K562 (cell line): ENCODE results near the gene CLPSL2. TPM values are rescaled to one million over a fixed set of nuclear protein-coding genes. Genes with fewer than 3 reads are reported as not detected.
A peak's percentile ranks its signal among the peaks of the same experiment; 100 is the strongest.

Source experiments
- FOSL1 ChIP-seq: fragments of 200-800 bp; sonication (Bioruptor generic); conservative IDR thresholded peaks from 2 replicates; pipeline ENCODE4 v1.6.1; 2016; ENCODE audit warnings: missing genetic modification characterization, missing compliant biosample characterization
- KHSRP ChIP-seq: fragments of 450-650 bp; IDR thresholded peaks from 2 replicates; pipeline ENCODE4 v1.6.1; 2017
- MGA ChIP-seq: fragments of 450-650 bp; IDR thresholded peaks from 2 replicates; pipeline ENCODE4 v1.6.1; 2016; ENCODE audit warnings: mild to moderate bottlenecking, moderate library complexity
- NCOA2 ChIP-seq, 2 experiments: fragments of 450-650 bp; IDR thresholded peaks; 2 replicates each; pipeline ENCODE4 v1.6.1; 2018; ENCODE audit warnings: mild to moderate bottlenecking in 2 of 2, moderate library complexity in 1 of 2; ENCODE audit not compliant: partially characterized antibody in 2 of 2
- PCBP1 ChIP-seq: fragments of 200-400 bp; formaldehyde crosslinking; IDR thresholded peaks from 2 replicates; pipeline ENCODE4 v1.6.1; 2018; ENCODE audit warnings: mild to moderate bottlenecking, low read depth, low read length; ENCODE audit not compliant: poor library complexity, severe bottlenecking
- RBM25 ChIP-seq: fragments of 200-400 bp; formaldehyde crosslinking; IDR thresholded peaks from 2 replicates; pipeline ENCODE4 v1.6.1; 2018; ENCODE audit warnings: low read length, low read depth, moderate library complexity; ENCODE audit not compliant: severe bottlenecking
- RCOR1 ChIP-seq, 2 experiments: IDR thresholded peaks; 2 replicates each; pipeline ENCODE4 v1.6.1; 2012; ENCODE audit warnings: low read depth in 2 of 2, low read length in 2 of 2, borderline replicate concordance in 1 of 2, improper control_type of control experiment in 1 of 2
- RNF2 ChIP-seq: sonication (generic); IDR thresholded peaks from 2 replicates; pipeline ENCODE4 v1.6.1; 2016
- SOX6 ChIP-seq: fragments of 450-650 bp; IDR thresholded peaks from 2 replicates; pipeline ENCODE4 v1.6.1; 2014; ENCODE audit warnings: mild to moderate bottlenecking
- YBX1 ChIP-seq: fragments of 450-650 bp; IDR thresholded peaks from 2 replicates; pipeline ENCODE4 v1.7.1; 2016; ENCODE audit warnings: mild to moderate bottlenecking
- ZKSCAN8 ChIP-seq: fragments of 200-800 bp; sonication (Bioruptor generic); IDR thresholded peaks from 2 replicates; pipeline ENCODE4 v1.6.1; 2016; ENCODE audit warnings: missing genetic modification characterization, missing compliant biosample characterization
- ZNF212 ChIP-seq: fragments of 450-650 bp; formaldehyde crosslinking; IDR thresholded peaks from 2 replicates; pipeline ENCODE4 v1.4.0; 2020; ENCODE audit warnings: mild to moderate bottlenecking
- polyA plus RNA-seq, 8 experiments: library from polyadenylated mRNA; depleted of rRNA in 4 of 8; stranded (reverse) in 5 of 8; unstranded in 3 of 8; fragments of >200 nt; fragmentation: Nextera tagmentation in 2 of 8; fragmentation: Illumina TruSeq in 1 of 8; extraction: Ambion mirVana in 2 of 8; extraction: Trizol in 1 of 8; gene quantifications; 2 replicates each; pipeline versions ENCODE4 v1.2.1 to v1.2.3, GENCODE V29; 2011 to 2014; ENCODE audit warnings: inconsistent platforms in 1 of 8, missing spikeins in 1 of 8
- total RNA-seq, 7 experiments: library from RNA; depleted of rRNA in 6 of 7; stranded (reverse); fragments of >200 nt in 6 of 7; fragmentation: Illumina TruSeq in 2 of 7; extraction: Trizol in 2 of 7; gene quantifications; 2 replicates each; pipeline versions ENCODE4 v1.2.1 to v1.2.3, GENCODE V29; 2011 to 2021; ENCODE audit warnings: low replicate concordance in 1 of 7
- TF ChIP-seq, protein P1 (sequence below): sonication (generic); formaldehyde crosslinking; IDR thresholded peaks from 2 replicates; pipeline ENCODE4 v1.8.0; 2023; ENCODE audit warnings: mild to moderate bottlenecking, missing genetic modification reagents

The CLPSL2 gene
- total and polyA plus RNA-seq, 9 of the 15 experiments (the other 6 are each of a cell fraction or from before 2014, with no cell fraction given) = not detected

- TF ChIP-seq, protein P1, sequence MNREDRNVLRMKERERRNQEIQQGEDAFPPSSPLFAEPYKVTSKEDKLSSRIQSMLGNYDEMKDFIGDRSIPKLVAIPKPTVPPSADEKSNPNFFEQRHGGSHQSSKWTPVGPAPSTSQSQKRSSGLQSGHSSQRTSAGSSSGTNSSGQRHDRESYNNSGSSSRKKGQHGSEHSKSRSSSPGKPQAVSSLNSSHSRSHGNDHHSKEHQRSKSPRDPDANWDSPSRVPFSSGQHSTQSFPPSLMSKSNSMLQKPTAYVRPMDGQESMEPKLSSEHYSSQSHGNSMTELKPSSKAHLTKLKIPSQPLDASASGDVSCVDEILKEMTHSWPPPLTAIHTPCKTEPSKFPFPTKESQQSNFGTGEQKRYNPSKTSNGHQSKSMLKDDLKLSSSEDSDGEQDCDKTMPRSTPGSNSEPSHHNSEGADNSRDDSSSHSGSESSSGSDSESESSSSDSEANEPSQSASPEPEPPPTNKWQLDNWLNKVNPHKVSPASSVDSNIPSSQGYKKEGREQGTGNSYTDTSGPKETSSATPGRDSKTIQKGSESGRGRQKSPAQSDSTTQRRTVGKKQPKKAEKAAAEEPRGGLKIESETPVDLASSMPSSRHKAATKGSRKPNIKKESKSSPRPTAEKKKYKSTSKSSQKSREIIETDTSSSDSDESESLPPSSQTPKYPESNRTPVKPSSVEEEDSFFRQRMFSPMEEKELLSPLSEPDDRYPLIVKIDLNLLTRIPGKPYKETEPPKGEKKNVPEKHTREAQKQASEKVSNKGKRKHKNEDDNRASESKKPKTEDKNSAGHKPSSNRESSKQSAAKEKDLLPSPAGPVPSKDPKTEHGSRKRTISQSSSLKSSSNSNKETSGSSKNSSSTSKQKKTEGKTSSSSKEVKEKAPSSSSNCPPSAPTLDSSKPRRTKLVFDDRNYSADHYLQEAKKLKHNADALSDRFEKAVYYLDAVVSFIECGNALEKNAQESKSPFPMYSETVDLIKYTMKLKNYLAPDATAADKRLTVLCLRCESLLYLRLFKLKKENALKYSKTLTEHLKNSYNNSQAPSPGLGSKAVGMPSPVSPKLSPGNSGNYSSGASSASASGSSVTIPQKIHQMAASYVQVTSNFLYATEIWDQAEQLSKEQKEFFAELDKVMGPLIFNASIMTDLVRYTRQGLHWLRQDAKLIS (CRISPR knock-in tag) = peak; percentile 92; the same call in 1 of the 2 replicates
- TF ChIP-seq YBX1 (no peak), RBM25 (no peak), FOSL1 (tag) (peak; percentile 90), SOX6 (peak; percentile 29; the same call in 1 of the 2 replicates), MGA (peak; percentile 99), RCOR1 (IDR thresholded peaks at IDR 0.05; ENCODE audit: borderline replicate concordance in 1 of 2, low read depth in 2 of 2, low read length in 2 of 2) (peak; percentile 45 to 73; a peak in 2 of 4 replicates), ZKSCAN8 (CRISPR knock-in tag) (no peak), KHSRP (no peak), RNF2 (peak; percentile 97), PCBP1 (peak; percentile 25), NCOA2 (IDR thresholded peaks at IDR 0.05; ENCODE audit: partially characterized antibody in 2 of 2) (no peak), ZNF212 (CRISPR knock-in tag) (no peak)
Observed at GRCh38 chr6:35727935-35728682, 48.3 kb upstream of the CLPSL2 start (continued).
